GM12878 (cell line): ENCODE results near the gene SRRD. TPM values are rescaled to one million over a fixed set of nuclear protein-coding genes. Genes with fewer than 3 reads are reported as not detected.

Experiments
- ATAC-seq: fragments of 200-7000 bp; cut with Tn5 transposase; 3 replicates; pipeline ENCODE4 v1.9.1; 2020; ENCODE audit warnings: mild to moderate bottlenecking, moderate library complexity
- BruUV-seq: library from RNA; stranded (reverse); fragments of 400-500 nt; replicated peaks from 2 replicates; lab custom pipeline; 2021; lab: Mats Ljungman, UMichigan
- CTCF ChIA-PET: fragments of 300-600 bp; sonication (Branson Sonifier 250); formaldehyde crosslinking; extraction: SDS; loops from one replicate; lab custom pipeline; 2021; ENCODE audit warnings: inconsistent platforms; lab: Yijun Ruan, JAX
- POLR2A ChIA-PET: fragments of 350-600 bp; formaldehyde crosslinking; extraction: SDS; loops from one replicate; lab custom pipeline; 2021; ENCODE audit warnings: inconsistent platforms; lab: Charles Lee
- RAD21 ChIA-PET: fragments of 300-600 bp; sonication (Branson Sonifier 250); formaldehyde crosslinking; loops from one replicate; lab custom pipeline; 2023; ENCODE audit warnings: antibody characterized with exemption; ENCODE audit not compliant: unreplicated experiment; lab: Charles Lee
- SMC1A ChIA-PET: fragments of 300-600 bp; sonication (Branson Sonifier 250); formaldehyde crosslinking; loops from one replicate; lab custom pipeline; 2023; ENCODE audit not compliant: unreplicated experiment, uncharacterized antibody; lab: Charles Lee
- DNase-seq: peaks from one replicate; pipeline ENCODE4 v3.0.0-alpha.2; 2011; ENCODE audit warnings: low read depth, low spot score
- FAIRE-seq: peaks from 3 replicates; lab custom pipeline; 2011; peaks lifted over from hg19 to GRCh38; lab: Jason Lieb, UNC
- H2AFZ ChIP-seq: 2 replicates; pipeline ENCODE4 v1.6.0; 2011; ENCODE audit warnings: low read depth, low read length, control low read depth; ENCODE audit not compliant: control insufficient read depth
- H3K27ac ChIP-seq: 2 replicates; pipeline ENCODE4 v1.5.1; 2011; ENCODE audit warnings: control low read depth; ENCODE audit not compliant: control insufficient read depth, insufficient read depth
- H3K27me3 ChIP-seq, 2 experiments: replicated peaks in 1 of 2; 2 replicates each; pipeline versions ENCODE4 v1.6.0 to v1.6.1; 2011; ENCODE audit warnings: low read length in 1 of 2; ENCODE audit not compliant: control insufficient read depth in 2 of 2, insufficient read depth in 2 of 2
- H3K36me3 ChIP-seq, 2 experiments: 2 replicates each; pipeline ENCODE4 v1.5.1; 2011; ENCODE audit warnings: low read length in 1 of 2; ENCODE audit not compliant: control insufficient read depth in 2 of 2, insufficient read depth in 2 of 2
- H3K4me1 ChIP-seq: 2 replicates; pipeline ENCODE4 v1.6.1; 2011; ENCODE audit warnings: mild to moderate bottlenecking, low read length, moderate library complexity, mixed read lengths; ENCODE audit not compliant: control insufficient read depth, insufficient read depth
- H3K4me2 ChIP-seq: 2 replicates; pipeline ENCODE4 v1.6.0; 2011; ENCODE audit warnings: control low read depth; ENCODE audit not compliant: control insufficient read depth, insufficient read depth
- H3K4me3 ChIP-seq: fragments of 200-600 bp; sonication (generic); 2 replicates; pipeline ENCODE4 v1.5.1; 2016
- H3K79me2 ChIP-seq: 2 replicates; pipeline ENCODE4 v1.6.0; 2011; ENCODE audit warnings: low read length; ENCODE audit not compliant: control insufficient read depth, insufficient read depth
- H3K9ac ChIP-seq: 2 replicates; pipeline ENCODE4 v1.8.0; 2011; ENCODE audit warnings: low read length, control low read depth, mixed read lengths; ENCODE audit not compliant: control insufficient read depth, insufficient read depth
- H3K9me3 ChIP-seq: replicated peaks from 3 replicates; pipeline ENCODE4 v1.5.1; 2011; ENCODE audit warnings: mild to moderate bottlenecking, low read length; ENCODE audit not compliant: control insufficient read depth, insufficient read depth
- H4K20me1 ChIP-seq: 2 replicates; pipeline ENCODE4 v1.6.0; 2011; ENCODE audit not compliant: control insufficient read depth, insufficient read depth
- ASH2L ChIP-seq: fragments of 300-600, 200-600 bp; sonication (generic); IDR thresholded peaks from 2 replicates; pipeline ENCODE4 v1.6.1; 2017; ENCODE audit warnings: low read depth, mild to moderate bottlenecking, borderline replicate concordance
- BCL3 ChIP-seq: IDR thresholded peaks from 2 replicates; pipeline ENCODE4 v1.6.1; 2011; ENCODE audit warnings: borderline replicate concordance, low read depth, mild to moderate bottlenecking, moderate library complexity, low read length; ENCODE audit not compliant: insufficient read depth, poor library complexity, severe bottlenecking
- FOXM1 ChIP-seq: IDR thresholded peaks from 2 replicates; pipeline ENCODE4 v1.6.1; 2012; ENCODE audit warnings: low read depth, mild to moderate bottlenecking, inconsistent platforms, low read length, moderate library complexity
- IRF3 ChIP-seq: fragments of 450-650 bp; IDR thresholded peaks from 2 replicates; pipeline ENCODE4 v1.6.1; 2014; ENCODE audit warnings: mild to moderate bottlenecking
- KAT2A ChIP-seq: conservative IDR thresholded peaks from 2 replicates; pipeline ENCODE4 v1.6.1; 2011; ENCODE audit warnings: low read depth, low read length; ENCODE audit not compliant: control insufficient read depth
- MEF2B ChIP-seq: fragments of 450-650 bp; IDR thresholded peaks from 2 replicates; pipeline ENCODE4 v1.6.1; 2018; ENCODE audit warnings: mild to moderate bottlenecking, moderate library complexity; ENCODE audit not compliant: partially characterized antibody, poor library complexity, severe bottlenecking
- NKRF ChIP-seq: fragments of 450-650 bp; conservative IDR thresholded peaks from 2 replicates; pipeline ENCODE4 v1.6.1; 2017; ENCODE audit warnings: mild to moderate bottlenecking, moderate library complexity
- RAD21 ChIP-seq: IDR thresholded peaks from 2 replicates; pipeline ENCODE4 v1.6.1; 2011; ENCODE audit warnings: mild to moderate bottlenecking, low read depth, low read length, moderate library complexity; ENCODE audit not compliant: insufficient read depth
- SMAD1 ChIP-seq: fragments of 450-650 bp; IDR thresholded peaks from 2 replicates; pipeline ENCODE4 v1.6.1; 2018; ENCODE audit warnings: mild to moderate bottlenecking, low read depth; ENCODE audit not compliant: partially characterized antibody
- SMC3 ChIP-seq: IDR thresholded peaks from 2 replicates; pipeline ENCODE4 v1.6.1; 2011; ENCODE audit warnings: low read length, improper control_type of control experiment, borderline replicate concordance
- TARDBP ChIP-seq: IDR thresholded peaks from 2 replicates; pipeline ENCODE4 v1.6.1; 2016; ENCODE audit warnings: borderline replicate concordance
- USF1 ChIP-seq: IDR thresholded peaks from 2 replicates; pipeline ENCODE4 v1.6.1; 2011; ENCODE audit warnings: borderline replicate concordance, low read depth, mild to moderate bottlenecking, moderate library complexity, mixed read lengths, low read length; ENCODE audit not compliant: insufficient read depth; ENCODE audit errors: extremely low read length
- YY1 ChIP-seq: IDR thresholded peaks from 2 replicates; pipeline ENCODE4 v1.6.1; 2011; ENCODE audit warnings: low read depth, mild to moderate bottlenecking, low read length
- WGBS: methylation state at CpG from one replicate; pipeline ENCODE4 v1.1.6; 2016; ENCODE audit warnings: low lambda C conversion rate; ENCODE audit not compliant: insufficient replicate concordance, insufficient coverage; ENCODE audit errors: missing lambda C conversion rate; 5-methylcytosine and 5-hydroxymethylcytosine counted together
- in situ Hi-C: fragments of 300-500 bp; cut with MboI; formaldehyde crosslinking; loops from 9 replicates; pipeline ENCODE4 v1.14.3; 2018; ENCODE audit warnings: mixed read lengths
- intact Hi-C: fragments of 100-400 bp; cut with micrococcal nuclease; formaldehyde crosslinking; loops from one replicate; pipeline ENCODE4 v1.14.2; 2022; ENCODE audit not compliant: unreplicated experiment
- polyA plus RNA-seq, 11 experiments: library from polyadenylated mRNA; depleted of rRNA in 4 of 11; unstranded in 6 of 11; stranded (reverse) in 5 of 11; fragments of >200 nt; fragmentation: Nextera tagmentation in 4 of 11; fragmentation: Illumina TruSeq in 1 of 11; extraction: Ambion mirVana in 4 of 11; extraction: Trizol in 1 of 11; gene quantifications; 1 replicate in 1 of 11; 2 replicates in 10 of 11; pipeline versions ENCODE4 v1.2.1 to v1.2.3, GENCODE V29; 2011 to 2016; ENCODE audit warnings: inconsistent platforms in 2 of 11, missing spikeins in 2 of 11, low read depth in 1 of 11
- total RNA-seq, 4 experiments: library from RNA; depleted of rRNA in 3 of 4; stranded (reverse); fragments of >200 nt in 3 of 4; fragmentation: Illumina TruSeq in 1 of 4; extraction: Trizol in 1 of 4; gene quantifications; 2 replicates each; pipeline versions ENCODE4 v1.2.1 to v1.2.3, GENCODE V29; 2013 to 2021

Gene SRRD
- total and polyA plus RNA-seq, 10 of the 15 experiments (the other 5 are each of a cell fraction or from before 2014, with no cell fraction given) = 4.1 to 50.6 (median 27.5) TPM

- no peak for TF ChIP-seq ASH2L
- peak; percentile 97 for TF ChIP-seq SMC3
- no peak for TF ChIP-seq KAT2A
- TF ChIP-seq RAD21 = peak; percentile 68
- TF ChIP-seq NKRF = no peak
- TF ChIP-seq IRF3 = no peak
Measured at GRCh38 chr22:26461188-26461810, 22.4 kb upstream of the SRRD start (continued).

GRCh38 chr22:26462051-26462450 is 21.6 kb upstream of the SRRD start:
- Histone ChIP-seq H3K36me3 (peaks cover 31 to 45% of the 10 kb centered on the region in 2 experiments), H3K27ac (no peak overlapping the region), H3K4me1 (no peaks in the 10 kb centered on the region), H3K9ac (no peak overlapping the region), H4K20me1 (no peaks in the 10 kb centered on the region), H3K27me3 (no peaks in the 10 kb centered on the region), H3K9me3 (no peaks in the 10 kb centered on the region), H3K4me2 (no peak overlapping the region), H3K4me3 (no peak overlapping the region), H3K79me2 (peaks cover 5% of the 10 kb centered on the region), H2AFZ (no peak overlapping the region)
- 94% methylated on average over 3 of the region's 5 CpGs for WGBS
- ChIA-PET POLR2A (no interaction called here), SMC1A (interaction anchor here (0.6 to 5.1 kb wide), 12 partner anchors 9 to 212 kb away, joined by 3 to 73 read pairs (median 4); no protein-coding TSS in a partner anchor), CTCF (interaction anchor here (0.6 to 5.5 kb wide), 17 partner anchors 9 to 105 kb away, joined by 3 to 124 read pairs (median 4); partner anchors contain the start of genes HPS4 and SRRD), RAD21 (interaction anchor here (1.2 to 2.4 kb wide), 5 partner anchors 31 to 98 kb away, joined by 3 to 11 read pairs (median 10); no protein-coding TSS in a partner anchor)
- ATAC-seq (no peak), FAIRE-seq (no peak), DNase-seq (no peak)
- no TSS peak for BruUV-seq
- in situ Hi-C loops = loop anchor here (5.0 kb wide), 2 partner anchors 60 to 95 kb away; no protein-coding TSS in a partner anchor
- intact Hi-C loops = no loop called here
- TF ChIP-seq TARDBP (no peak), USF1 (no peak), MEF2B (no peak), YY1 (no peak), SMAD1 (no peak), BCL3 (no peak), FOXM1 (no peak)
